ENCODE data around the gene RBCK1.

Gene RBCK1

DNA sequence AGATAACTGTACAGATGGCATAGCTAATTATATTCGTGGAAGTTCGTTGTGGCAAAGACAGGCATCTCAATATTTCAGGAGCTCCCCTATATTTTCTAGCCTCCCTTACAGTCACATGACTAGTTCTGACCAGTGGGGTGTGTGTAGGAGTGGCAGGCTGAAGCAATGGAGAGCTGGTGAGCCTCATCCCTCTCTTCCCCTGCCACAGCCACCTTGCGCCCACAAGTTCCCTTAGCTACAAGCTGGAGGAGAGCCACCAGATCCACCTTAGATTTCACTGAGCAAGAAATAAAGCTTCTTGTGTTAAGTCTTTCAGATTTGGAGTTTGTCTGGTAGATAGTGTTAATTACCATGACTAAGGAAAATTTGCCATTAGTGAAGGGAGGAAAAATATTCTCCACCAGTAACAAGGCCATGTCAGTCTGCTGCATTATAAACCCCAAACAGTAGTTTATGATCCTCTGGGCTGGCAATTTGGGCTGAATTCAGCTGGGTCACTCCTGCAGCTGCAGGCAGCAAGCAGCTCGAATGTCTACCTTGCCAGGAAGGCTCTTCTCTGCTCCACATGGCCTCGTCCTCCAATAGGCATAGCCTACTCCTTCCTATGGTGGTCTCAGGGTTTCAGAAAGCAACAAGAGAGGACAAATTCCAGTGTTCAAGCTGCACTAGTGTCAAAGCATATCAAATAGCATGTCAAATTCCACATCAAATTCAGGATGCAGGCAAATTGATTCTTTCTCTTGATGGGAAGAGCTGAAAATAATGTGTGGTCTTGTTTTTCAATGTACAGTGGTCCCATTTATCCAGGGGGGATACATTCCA is 7.4 kb upstream of the RBCK1 start:
- no peak overlapping the region for H3K4me3 ChIP-seq (ENCODE audit: control insufficient read depth, low read depth, low read length)
- DNase-seq (ENCODE audit: low read depth), result no peak
- TF ChIP-seq, protein P1, sequence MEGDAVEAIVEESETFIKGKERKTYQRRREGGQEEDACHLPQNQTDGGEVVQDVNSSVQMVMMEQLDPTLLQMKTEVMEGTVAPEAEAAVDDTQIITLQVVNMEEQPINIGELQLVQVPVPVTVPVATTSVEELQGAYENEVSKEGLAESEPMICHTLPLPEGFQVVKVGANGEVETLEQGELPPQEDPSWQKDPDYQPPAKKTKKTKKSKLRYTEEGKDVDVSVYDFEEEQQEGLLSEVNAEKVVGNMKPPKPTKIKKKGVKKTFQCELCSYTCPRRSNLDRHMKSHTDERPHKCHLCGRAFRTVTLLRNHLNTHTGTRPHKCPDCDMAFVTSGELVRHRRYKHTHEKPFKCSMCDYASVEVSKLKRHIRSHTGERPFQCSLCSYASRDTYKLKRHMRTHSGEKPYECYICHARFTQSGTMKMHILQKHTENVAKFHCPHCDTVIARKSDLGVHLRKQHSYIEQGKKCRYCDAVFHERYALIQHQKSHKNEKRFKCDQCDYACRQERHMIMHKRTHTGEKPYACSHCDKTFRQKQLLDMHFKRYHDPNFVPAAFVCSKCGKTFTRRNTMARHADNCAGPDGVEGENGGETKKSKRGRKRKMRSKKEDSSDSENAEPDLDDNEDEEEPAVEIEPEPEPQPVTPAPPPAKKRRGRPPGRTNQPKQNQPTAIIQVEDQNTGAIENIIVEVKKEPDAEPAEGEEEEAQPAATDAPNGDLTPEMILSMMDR (conservative IDR thresholded peaks at IDR 0.05; ENCODE audit: control insufficient read depth, insufficient read depth, low read depth, low read length), result no peak

DNA sequence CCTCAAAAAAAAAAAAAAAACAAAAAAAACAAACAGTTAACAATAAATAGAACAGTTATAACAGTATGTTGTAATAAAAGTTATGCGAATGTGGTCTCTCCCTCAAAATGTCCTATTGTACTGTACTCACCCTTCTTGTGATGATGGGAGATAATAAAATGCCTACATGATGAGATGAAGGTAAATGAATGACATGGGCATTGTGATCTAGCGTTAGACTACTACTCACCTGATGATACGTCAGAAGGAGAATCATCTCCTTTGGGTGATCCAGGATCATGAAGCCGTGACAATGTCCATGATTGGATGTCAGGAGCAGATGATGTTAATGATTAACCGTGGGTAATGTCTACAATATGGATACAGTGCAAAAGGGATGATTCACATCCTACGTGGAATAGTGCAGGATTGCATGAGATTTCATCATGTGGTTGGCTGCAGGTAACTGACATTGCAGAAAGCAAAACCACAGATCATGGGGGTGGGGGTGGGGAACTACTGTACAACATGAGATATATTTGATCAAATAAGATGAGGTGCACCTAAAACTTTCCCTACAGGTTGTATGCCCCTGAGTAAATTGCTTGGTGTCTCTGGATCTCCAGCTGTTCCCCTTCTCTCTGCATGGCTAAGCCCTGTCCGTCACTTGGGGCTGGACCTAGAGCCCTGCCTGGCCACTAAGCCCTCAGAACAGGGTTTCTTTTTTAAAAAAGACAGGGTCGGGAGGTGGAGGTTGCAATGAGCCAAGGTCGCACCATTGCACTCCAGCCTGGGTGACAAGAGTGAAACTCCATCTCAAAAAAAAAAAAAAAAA is 6.2 kb upstream of the RBCK1 start:
- peak; percentile 75 for DNase-seq (ENCODE audit: low read depth)
- H3K4me3 ChIP-seq (ENCODE audit: control insufficient read depth, low read depth, low read length), result no peak overlapping the region
- TF ChIP-seq, protein P1 (conservative IDR thresholded peaks at IDR 0.05; ENCODE audit: control insufficient read depth, insufficient read depth, low read depth, low read length), result no peak

DNA sequence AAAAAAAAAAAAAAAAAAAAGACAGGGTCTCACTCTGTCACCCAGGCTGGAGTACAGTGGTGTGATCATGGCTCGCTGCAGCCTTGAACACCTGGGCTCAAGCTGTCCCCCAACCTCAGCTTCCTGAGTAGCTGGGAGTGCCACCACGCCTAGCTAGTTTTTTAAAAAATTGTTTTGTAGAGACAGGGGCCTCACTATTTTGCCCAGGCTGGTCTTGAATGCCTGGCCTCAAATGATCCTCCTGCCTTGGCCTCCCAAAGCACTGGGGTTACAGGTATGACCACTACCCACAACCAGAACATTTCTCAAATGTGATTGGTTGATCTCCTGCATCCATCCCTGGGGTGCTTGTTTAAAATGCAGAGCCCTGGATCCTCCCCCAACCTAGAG is 5.6 kb upstream of the RBCK1 start:
- H3K4me3 ChIP-seq (ENCODE audit: control insufficient read depth, low read depth, low read length), result no peak overlapping the region
- TF ChIP-seq, protein P1 (conservative IDR thresholded peaks at IDR 0.05; ENCODE audit: control insufficient read depth, insufficient read depth, low read depth, low read length), result no peak
- no peak for DNase-seq (ENCODE audit: low read depth)

DNA sequence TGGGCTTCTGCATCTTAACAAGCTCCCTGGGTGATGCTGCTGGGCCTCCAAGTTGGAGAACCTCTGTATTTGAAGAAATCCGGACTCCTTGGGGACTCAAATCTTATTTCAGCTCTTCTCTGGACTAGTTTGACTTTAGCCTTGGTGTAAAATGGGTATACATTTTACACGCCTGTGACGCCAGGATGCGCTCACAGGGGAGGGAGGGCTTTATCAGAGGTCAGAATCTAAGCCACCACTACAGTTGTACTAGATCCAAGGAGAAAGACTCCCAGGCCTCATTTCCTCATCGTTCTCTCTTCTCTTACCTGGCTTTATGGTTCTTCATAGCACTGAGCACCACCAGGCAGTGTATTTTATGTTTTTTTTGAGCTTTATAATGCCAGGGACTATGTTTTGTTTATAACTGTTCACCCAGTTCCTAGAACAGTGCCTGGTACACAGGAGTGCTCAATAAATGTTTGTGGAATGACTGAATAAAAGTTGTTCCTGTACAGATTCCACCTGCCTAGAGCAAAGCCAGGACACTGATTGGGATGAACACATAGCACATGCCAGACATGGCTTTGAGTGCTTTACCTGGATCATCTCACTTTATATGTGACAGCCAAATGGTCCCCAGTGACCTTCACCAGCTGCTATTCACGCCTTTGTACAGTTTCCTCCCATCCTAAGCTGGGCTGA is 5.1 kb upstream of the RBCK1 start:
- DNase-seq (ENCODE audit: low read depth), result no peak
- TF ChIP-seq, protein P1 (conservative IDR thresholded peaks at IDR 0.05; ENCODE audit: control insufficient read depth, insufficient read depth, low read depth, low read length), result no peak
- H3K4me3 ChIP-seq (ENCODE audit: control insufficient read depth, low read depth, low read length), result no peak overlapping the region

DNA sequence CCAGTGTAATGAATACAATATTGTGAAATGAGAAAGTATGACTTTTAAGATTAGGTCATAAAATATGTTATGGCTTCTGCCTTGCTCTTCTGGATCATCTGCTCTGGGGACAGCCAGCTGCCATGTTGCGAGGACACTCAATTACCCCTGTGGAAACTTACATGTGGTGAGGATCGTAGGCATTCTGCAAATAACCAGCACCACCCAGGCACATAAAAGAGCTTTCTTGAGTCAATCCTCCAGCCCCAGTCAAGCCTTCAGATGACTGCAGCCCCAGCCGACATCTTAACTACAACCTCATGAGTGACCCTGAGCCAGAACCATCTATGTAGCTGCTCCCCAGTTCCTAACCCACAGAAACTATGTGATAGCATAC is 4.5 kb upstream of the RBCK1 start:
- H3K4me3 ChIP-seq (ENCODE audit: control insufficient read depth, low read depth, low read length), result no peak overlapping the region
- DNase-seq (ENCODE audit: low read depth), result no peak
- TF ChIP-seq, protein P1 (conservative IDR thresholded peaks at IDR 0.05; ENCODE audit: control insufficient read depth, insufficient read depth, low read depth, low read length), result no peak

DNA sequence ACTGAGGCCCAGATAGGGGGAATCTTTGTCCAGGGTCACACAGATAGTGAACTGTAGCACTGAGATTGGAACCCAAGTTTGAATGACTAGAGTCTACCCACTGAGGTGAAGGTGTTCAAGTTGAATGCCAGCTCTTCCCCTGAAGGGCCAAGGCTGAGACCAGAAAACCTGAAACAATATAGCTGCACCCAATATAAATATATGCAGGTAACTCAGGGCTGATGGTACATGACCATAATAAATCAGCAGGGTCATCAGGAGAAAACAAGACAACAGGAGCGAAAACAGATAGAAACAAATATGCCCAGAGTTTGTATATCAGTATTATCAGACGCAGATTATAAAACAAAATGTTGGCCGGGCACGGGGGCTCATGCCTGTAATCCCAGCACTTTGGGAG is 4.0 kb upstream of the RBCK1 start:
- H3K4me3 ChIP-seq (ENCODE audit: control insufficient read depth, low read depth, low read length), result no peak overlapping the region
- no peak for DNase-seq (ENCODE audit: low read depth)
- TF ChIP-seq, protein P1 (conservative IDR thresholded peaks at IDR 0.05; ENCODE audit: control insufficient read depth, insufficient read depth, low read depth, low read length), result no peak

Measured in fibroblast of mammary gland (primary cell).